ENCODE measurements around the gene SLC3A2. TPM values are rescaled to one million over a fixed set of nuclear protein-coding genes. Genes with fewer than 3 reads are reported as not detected.
"Not testable (repeated sequence)": the region's sequence is repeated elsewhere in the genome, so short reads cannot be mapped to it uniquely, and the experiment has no call there.

SLC3A2 gene
- total RNA-seq, 1 donor from 2014 or later = 56.4 TPM

DNA sequence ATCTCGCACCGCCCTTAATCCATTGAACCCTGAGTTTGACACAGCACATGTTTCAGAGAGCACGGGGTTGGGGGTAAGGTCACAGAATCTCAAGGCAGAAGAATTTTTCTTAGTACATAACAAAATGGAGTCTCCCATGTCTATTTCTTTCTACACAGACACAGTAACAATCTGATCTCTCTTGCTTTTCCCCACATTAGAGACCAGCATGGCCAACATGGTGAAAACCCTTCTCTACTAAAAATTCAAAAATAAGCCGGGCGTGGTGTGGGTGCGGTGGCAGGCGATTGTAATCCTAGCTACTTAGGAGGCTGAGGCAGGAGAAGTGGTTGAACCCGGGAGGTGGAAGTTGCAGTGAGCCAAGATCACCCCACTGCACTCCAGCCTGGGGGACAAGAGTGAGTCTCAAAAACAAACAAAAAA, 21.4 kb upstream of the SLC3A2 start:
- not testable (repeated sequence) for H3K9me3 ChIP-seq (ENCODE audit: control insufficient read depth in 3 of 3, low read length in 3 of 3); H3K36me3 ChIP-seq (ENCODE audit: control insufficient read depth in 3 of 3, insufficient read depth in 3 of 3, low read length in 3 of 3); H3K4me3 ChIP-seq (ENCODE audit: low read length in 3 of 3); H3K27ac ChIP-seq (ENCODE audit: low read depth, low read length); H3K9ac ChIP-seq (ENCODE audit: low read depth in 1 of 3, low read length in 3 of 3); H3K27me3 ChIP-seq (ENCODE audit: control insufficient read depth in 3 of 3, insufficient read depth in 3 of 3, low read length in 3 of 3)
- peaks cover 13 to 26% (median 20%) of the 10 kb centered on the region in 3 donors for H3K4me1 ChIP-seq (ENCODE audit: control insufficient read depth in 3 of 3, insufficient read depth in 3 of 3, low read length in 3 of 3)

- no peak overlapping the region for H3K9ac ChIP-seq (ENCODE audit: low read depth in 1 of 3, low read length in 3 of 3)
- peaks cover 6 to 11% (median 7%) of the 10 kb centered on the region in 3 donors for H3K4me1 ChIP-seq (ENCODE audit: control insufficient read depth in 3 of 3, insufficient read depth in 3 of 3, low read length in 3 of 3)
- H3K27ac ChIP-seq (ENCODE audit: low read depth, low read length) = no peak overlapping the region
- H3K36me3 ChIP-seq (ENCODE audit: control insufficient read depth in 3 of 3, insufficient read depth in 3 of 3, low read length in 3 of 3) = no peaks in the 10 kb centered on the region
- no peaks in the 10 kb centered on the region for H3K9me3 ChIP-seq (ENCODE audit: control insufficient read depth in 3 of 3, low read length in 3 of 3)
- H3K27me3 ChIP-seq (ENCODE audit: control insufficient read depth in 3 of 3, insufficient read depth in 3 of 3, low read length in 3 of 3) = no peaks in the 10 kb centered on the region
- H3K4me3 ChIP-seq (ENCODE audit: low read length in 3 of 3) = no peak overlapping the region
These were observed 19.7 kb upstream of the SLC3A2 start for GRCh38 chr11:62860835-62861563.

GRCh38 chr11:62861564-62862192, 19.0 kb upstream of the SLC3A2 start:
- not testable (repeated sequence) for H3K9me3 ChIP-seq (ENCODE audit: control insufficient read depth in 3 of 3, low read length in 3 of 3); H3K4me3 ChIP-seq (ENCODE audit: low read length in 3 of 3); H3K4me1 ChIP-seq (ENCODE audit: control insufficient read depth in 3 of 3, insufficient read depth in 3 of 3, low read length in 3 of 3); H3K27me3 ChIP-seq (ENCODE audit: control insufficient read depth in 3 of 3, insufficient read depth in 3 of 3, low read length in 3 of 3); H3K36me3 ChIP-seq (ENCODE audit: control insufficient read depth in 3 of 3, insufficient read depth in 3 of 3, low read length in 3 of 3); H3K9ac ChIP-seq (ENCODE audit: low read depth in 1 of 3, low read length in 3 of 3); H3K27ac ChIP-seq (ENCODE audit: low read depth, low read length)

GRCh38 chr11:62863687-62864335, 16.9 kb upstream of the SLC3A2 start:
- no peak overlapping the region for H3K4me3 ChIP-seq (ENCODE audit: low read length in 3 of 3)
- H3K9ac ChIP-seq (ENCODE audit: low read depth in 1 of 3, low read length in 3 of 3) = no peak overlapping the region
- no peaks in the 10 kb centered on the region for H3K27me3 ChIP-seq (ENCODE audit: control insufficient read depth in 3 of 3, insufficient read depth in 3 of 3, low read length in 3 of 3)

DNA sequence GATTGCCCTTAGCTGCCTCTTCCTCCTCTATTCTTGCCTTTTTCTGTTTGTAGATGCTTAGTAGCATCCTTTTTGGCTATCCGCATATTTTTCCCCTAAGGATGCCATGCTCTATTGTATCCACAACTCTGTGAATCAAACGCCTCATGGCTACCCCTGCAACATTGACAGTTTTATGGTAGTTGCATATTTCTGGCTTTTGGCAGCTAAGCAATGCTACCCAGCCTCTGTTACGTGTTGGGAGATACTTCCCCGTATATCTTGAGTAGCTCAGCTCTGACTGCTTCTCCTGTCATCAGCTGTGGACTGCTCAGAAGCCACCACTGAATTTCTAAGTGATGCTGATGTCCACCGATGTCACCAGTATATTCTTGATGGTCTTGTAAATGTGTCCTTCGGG, 15.1 kb upstream of the SLC3A2 start:
- H3K27ac ChIP-seq (ENCODE audit: low read depth, low read length) = no peak overlapping the region
- no peak overlapping the region for H3K4me3 ChIP-seq (ENCODE audit: low read length in 3 of 3)
- H3K36me3 ChIP-seq (ENCODE audit: control insufficient read depth in 3 of 3, insufficient read depth in 3 of 3, low read length in 3 of 3) = no peaks in the 10 kb centered on the region
- H3K27me3 ChIP-seq (ENCODE audit: control insufficient read depth in 3 of 3, insufficient read depth in 3 of 3, low read length in 3 of 3) = no peaks in the 10 kb centered on the region
- no peaks in the 10 kb centered on the region for H3K4me1 ChIP-seq (ENCODE audit: control insufficient read depth in 3 of 3, insufficient read depth in 3 of 3, low read length in 3 of 3)
- H3K9me3 ChIP-seq (ENCODE audit: control insufficient read depth in 3 of 3, low read length in 3 of 3) = no peaks in the 10 kb centered on the region
- no peak overlapping the region for H3K9ac ChIP-seq (ENCODE audit: low read depth in 1 of 3, low read length in 3 of 3)

More at GRCh38 chr11:62863687-62864335, 16.9 kb upstream of the SLC3A2 start:
- H3K36me3 ChIP-seq (ENCODE audit: control insufficient read depth in 3 of 3, insufficient read depth in 3 of 3, low read length in 3 of 3) = no peaks in the 10 kb centered on the region
- no peaks in the 10 kb centered on the region for H3K9me3 ChIP-seq (ENCODE audit: control insufficient read depth in 3 of 3, low read length in 3 of 3)
- H3K27ac ChIP-seq (ENCODE audit: low read depth, low read length) = no peak overlapping the region
- H3K4me1 ChIP-seq (ENCODE audit: control insufficient read depth in 3 of 3, insufficient read depth in 3 of 3, low read length in 3 of 3) = no peaks in the 10 kb centered on the region

- Histone ChIP-seq H3K9ac (ENCODE audit: low read depth in 1 of 3, low read length in 3 of 3) (no peak overlapping the region), H3K9me3 (ENCODE audit: control insufficient read depth in 3 of 3, low read length in 3 of 3) (no peaks in the 10 kb centered on the region), H3K27ac (ENCODE audit: low read depth, low read length) (no peak overlapping the region), H3K4me3 (ENCODE audit: low read length in 3 of 3) (no peak overlapping the region), H3K4me1 (ENCODE audit: control insufficient read depth in 3 of 3, insufficient read depth in 3 of 3, low read length in 3 of 3) (peaks cover 7 to 8% (median 7%) of the 10 kb centered on the region in 3 donors), H3K36me3 (ENCODE audit: control insufficient read depth in 3 of 3, insufficient read depth in 3 of 3, low read length in 3 of 3) (no peaks in the 10 kb centered on the region), H3K27me3 (ENCODE audit: control insufficient read depth in 3 of 3, insufficient read depth in 3 of 3, low read length in 3 of 3) (no peaks in the 10 kb centered on the region)
These were observed 5.8 kb upstream of the SLC3A2 start for GRCh38 chr11:62874851-62875250.

DNA sequence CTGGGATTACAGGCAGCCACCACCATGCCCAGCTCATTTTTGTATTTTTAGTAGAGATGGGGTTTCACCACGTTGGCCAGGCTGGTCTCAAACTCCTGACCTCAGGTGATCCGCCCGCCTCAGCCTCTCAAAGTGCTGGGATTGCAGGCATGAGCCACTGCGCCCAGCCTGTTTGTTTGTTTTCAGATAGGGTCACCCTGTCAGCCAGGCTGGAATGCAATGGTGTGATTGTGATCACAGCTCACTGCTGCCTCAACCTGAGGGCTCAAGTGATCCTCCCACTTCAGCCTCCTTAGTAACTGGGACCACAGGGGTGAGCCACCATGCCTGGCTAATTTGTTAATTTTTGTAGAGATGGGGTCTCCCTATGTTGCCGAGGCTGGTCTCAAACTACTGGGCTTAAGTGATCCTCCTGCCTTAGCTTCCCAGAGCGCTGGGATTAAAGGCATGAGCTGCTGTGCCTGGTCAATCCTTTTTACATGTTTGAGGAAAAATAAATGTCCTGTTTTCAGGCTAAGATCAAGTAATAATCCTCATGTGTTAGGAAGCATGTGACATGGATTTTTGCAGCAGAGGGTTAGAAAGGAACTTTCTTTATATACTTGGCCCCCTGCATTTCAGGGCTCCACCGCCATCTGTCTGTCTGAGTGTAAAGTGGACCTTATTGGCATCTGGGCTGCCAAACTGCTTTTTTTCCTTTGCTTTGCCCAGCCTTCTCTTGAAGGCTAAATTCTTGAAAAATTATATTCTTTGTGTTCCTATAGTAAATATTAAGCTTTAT, 4.8 kb upstream of the SLC3A2 start:
- H3K27me3 ChIP-seq (ENCODE audit: control insufficient read depth in 3 of 3, insufficient read depth in 3 of 3, low read length in 3 of 3) = no peaks in the 10 kb centered on the region
- H3K9ac ChIP-seq (ENCODE audit: low read depth in 1 of 3, low read length in 3 of 3) = no peak overlapping the region
- H3K4me3 ChIP-seq (ENCODE audit: low read length in 3 of 3) = no peak overlapping the region
- no peak overlapping the region for H3K27ac ChIP-seq (ENCODE audit: low read depth, low read length)
- H3K9me3 ChIP-seq (ENCODE audit: control insufficient read depth in 3 of 3, low read length in 3 of 3) = no peaks in the 10 kb centered on the region
- H3K36me3 ChIP-seq (ENCODE audit: control insufficient read depth in 3 of 3, insufficient read depth in 3 of 3, low read length in 3 of 3) = peaks cover 0 to 2% (median 0%) of the 10 kb centered on the region in 3 donors
- H3K4me1 ChIP-seq (ENCODE audit: control insufficient read depth in 3 of 3, insufficient read depth in 3 of 3, low read length in 3 of 3) = peaks cover 14 to 16% (median 15%) of the 10 kb centered on the region in 3 donors

- no peaks in the 10 kb centered on the region for H3K9me3 ChIP-seq (ENCODE audit: control insufficient read depth in 3 of 3, low read length in 3 of 3)
- H3K4me1 ChIP-seq (ENCODE audit: control insufficient read depth in 3 of 3, insufficient read depth in 3 of 3, low read length in 3 of 3) = peaks cover 14 to 19% (median 15%) of the 10 kb centered on the region in 3 donors
- peaks cover 0 to 4% (median 0%) of the 10 kb centered on the region in 3 donors for H3K36me3 ChIP-seq (ENCODE audit: control insufficient read depth in 3 of 3, insufficient read depth in 3 of 3, low read length in 3 of 3)
- H3K4me3 ChIP-seq (ENCODE audit: low read length in 3 of 3) = no peak overlapping the region
- no peaks in the 10 kb centered on the region for H3K27me3 ChIP-seq (ENCODE audit: control insufficient read depth in 3 of 3, insufficient read depth in 3 of 3, low read length in 3 of 3)
- H3K9ac ChIP-seq (ENCODE audit: low read depth in 1 of 3, low read length in 3 of 3) = no peak overlapping the region
- no peak overlapping the region for H3K27ac ChIP-seq (ENCODE audit: low read depth, low read length)
These were observed 4.0 kb upstream of the SLC3A2 start for GRCh38 chr11:62876712-62877111.

- Histone ChIP-seq H3K27me3 (ENCODE audit: control insufficient read depth in 3 of 3, insufficient read depth in 3 of 3, low read length in 3 of 3) (no peaks in the 10 kb centered on the region), H3K36me3 (ENCODE audit: control insufficient read depth in 3 of 3, insufficient read depth in 3 of 3, low read length in 3 of 3) (peaks cover 18 to 22% (median 18%) of the 10 kb centered on the region in 3 donors), H3K27ac (ENCODE audit: low read depth, low read length) (peak overlapping the region; percentile 98), H3K9me3 (ENCODE audit: control insufficient read depth in 3 of 3, low read length in 3 of 3) (no peaks in the 10 kb centered on the region), H3K9ac (ENCODE audit: low read depth in 1 of 3, low read length in 3 of 3) (peak overlapping the region; percentile 99 to 100 (median 100)), H3K4me1 (ENCODE audit: control insufficient read depth in 3 of 3, insufficient read depth in 3 of 3, low read length in 3 of 3) (peaks cover 36 to 38% (median 36%) of the 10 kb centered on the region in 3 donors), H3K4me3 (ENCODE audit: low read length in 3 of 3) (peak overlapping the region; percentile 99 to 100 (median 100))
These were observed 1.3 kb upstream of the SLC3A2 start for GRCh38 chr11:62879235-62879978.
